Measurements from ENCODE around the gene C3. TPM values are rescaled to one million over a fixed set of nuclear protein-coding genes. Genes with fewer than 3 reads are reported as not detected.

C3 gene
- total RNA-seq, 1 experiment from 2014 or later = 872 TPM

DNA sequence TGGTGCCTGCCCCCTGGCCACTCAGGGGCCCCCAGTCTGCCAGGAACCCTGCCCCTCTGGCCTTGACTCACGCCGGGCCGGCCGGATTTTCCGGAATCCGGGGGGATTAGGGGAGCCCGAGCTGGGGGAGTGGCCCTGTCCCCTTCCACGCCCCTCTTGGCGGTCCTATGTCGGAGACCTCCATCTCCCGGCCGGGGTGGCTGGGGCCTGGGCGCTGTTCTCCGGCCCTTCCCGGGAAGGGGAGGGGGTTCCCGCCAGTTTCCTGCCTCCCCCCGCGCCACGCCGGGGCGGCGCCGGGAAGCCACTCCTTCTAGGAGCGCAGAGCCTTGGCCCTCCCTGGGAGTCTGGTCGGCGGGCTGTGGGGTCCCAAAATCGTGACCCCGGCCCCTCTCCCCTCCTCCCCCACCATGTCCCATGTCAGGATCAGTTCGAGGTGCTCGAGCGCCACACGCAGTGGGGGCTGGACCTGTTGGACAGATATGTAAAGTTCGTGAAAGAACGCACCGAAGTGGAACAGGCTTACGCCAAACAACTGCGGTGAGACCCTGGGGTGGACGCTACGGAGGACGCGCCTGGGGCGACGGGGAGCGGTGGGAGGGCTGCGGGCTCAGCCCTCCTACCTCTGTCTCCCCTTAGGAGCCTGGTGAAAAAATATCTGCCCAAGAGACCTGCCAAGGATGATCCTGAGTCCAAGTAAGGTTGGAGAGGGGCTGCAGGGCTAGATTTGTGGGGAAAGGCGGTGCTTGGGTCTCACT is 20.3 kb upstream of the C3 start:
- H3K27ac Mint-ChIP-seq (ENCODE audit: low read depth, unreplicated experiment) = peak overlapping the region; percentile 59
- BruUV-seq (replicated peaks) = no TSS peak
- peak overlapping the region; percentile 88 for H3K4me3 Mint-ChIP-seq (ENCODE audit: unreplicated experiment)
- DNase-seq (ENCODE audit: unreplicated experiment) = peak; percentile 40
- POLR2A ChIA-PET = interaction anchor here (1.2 to 10.5 kb wide), 4 partner anchors 18 to 123 kb away, joined by 3 to 189 read pairs (median 91); partner anchors contain the start of genes C3 and SH2D3A
- peaks cover 46% of the 10 kb centered on the region for H3K4me1 Mint-ChIP-seq (ENCODE audit: insufficient read depth, unreplicated experiment)
- TF ChIP-seq, protein P1, sequence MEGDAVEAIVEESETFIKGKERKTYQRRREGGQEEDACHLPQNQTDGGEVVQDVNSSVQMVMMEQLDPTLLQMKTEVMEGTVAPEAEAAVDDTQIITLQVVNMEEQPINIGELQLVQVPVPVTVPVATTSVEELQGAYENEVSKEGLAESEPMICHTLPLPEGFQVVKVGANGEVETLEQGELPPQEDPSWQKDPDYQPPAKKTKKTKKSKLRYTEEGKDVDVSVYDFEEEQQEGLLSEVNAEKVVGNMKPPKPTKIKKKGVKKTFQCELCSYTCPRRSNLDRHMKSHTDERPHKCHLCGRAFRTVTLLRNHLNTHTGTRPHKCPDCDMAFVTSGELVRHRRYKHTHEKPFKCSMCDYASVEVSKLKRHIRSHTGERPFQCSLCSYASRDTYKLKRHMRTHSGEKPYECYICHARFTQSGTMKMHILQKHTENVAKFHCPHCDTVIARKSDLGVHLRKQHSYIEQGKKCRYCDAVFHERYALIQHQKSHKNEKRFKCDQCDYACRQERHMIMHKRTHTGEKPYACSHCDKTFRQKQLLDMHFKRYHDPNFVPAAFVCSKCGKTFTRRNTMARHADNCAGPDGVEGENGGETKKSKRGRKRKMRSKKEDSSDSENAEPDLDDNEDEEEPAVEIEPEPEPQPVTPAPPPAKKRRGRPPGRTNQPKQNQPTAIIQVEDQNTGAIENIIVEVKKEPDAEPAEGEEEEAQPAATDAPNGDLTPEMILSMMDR (IDR thresholded peaks at IDR 0.05; ENCODE audit: unreplicated experiment) = no peak
- intact Hi-C loops (cut with micrococcal nuclease) = no loop called here
- H3K36me3 Mint-ChIP-seq (ENCODE audit: insufficient read depth, unreplicated experiment) = peaks cover 52% of the 10 kb centered on the region
- CTCF ChIA-PET = interaction anchor here (0.7 to 6.8 kb wide), 3 partner anchors 87 to 167 kb away, joined by 3 to 102 read pairs (median 3); no protein-coding TSS in a partner anchor
- no peaks in the 10 kb centered on the region for H3K27me3 Mint-ChIP-seq (ENCODE audit: insufficient read depth, unreplicated experiment)
- no peaks in the 10 kb centered on the region for H3K9me3 Mint-ChIP-seq (ENCODE audit: unreplicated experiment)

DNA sequence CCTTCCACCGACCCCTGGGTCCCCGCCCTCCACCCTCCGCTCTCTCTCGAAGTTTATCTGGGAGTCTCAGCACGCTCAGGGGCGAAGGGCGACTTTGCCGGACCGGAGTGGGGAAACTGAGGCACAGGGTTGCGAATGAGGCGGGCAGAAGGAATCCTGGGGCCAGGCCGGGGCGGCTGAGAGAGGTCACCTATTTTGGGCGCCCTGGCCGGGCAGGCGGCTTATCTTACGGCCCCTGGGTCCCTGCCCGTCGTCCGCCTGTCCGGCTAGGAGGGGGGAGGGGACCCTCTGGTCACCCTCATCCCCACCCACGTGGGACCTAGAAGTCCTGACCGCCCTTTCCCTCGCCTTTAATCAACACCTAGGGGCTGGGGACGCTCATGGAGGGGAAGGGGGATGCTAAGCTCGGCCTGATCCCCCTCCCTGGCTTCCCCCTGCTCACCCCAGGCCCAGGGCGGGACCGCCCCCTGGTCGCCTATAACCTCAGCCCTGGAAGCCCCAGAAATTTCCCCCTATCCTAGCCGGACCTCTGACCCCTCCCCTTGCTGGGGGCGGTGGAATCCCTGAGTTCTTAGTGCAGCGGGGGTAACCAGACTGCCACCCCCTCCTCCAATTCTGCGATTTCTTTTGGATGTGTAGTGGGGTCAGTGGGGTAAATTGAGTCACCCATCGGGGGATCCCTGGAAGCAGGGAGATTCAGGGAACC is 19.6 kb upstream of the C3 start:
- ChIA-PET CTCF (interaction anchor here (0.7 to 6.8 kb wide), 3 partner anchors 88 to 167 kb away, joined by 3 to 102 read pairs (median 3); no protein-coding TSS in a partner anchor), POLR2A (interaction anchor here (4.7 to 10.5 kb wide), 3 partner anchors 17 to 123 kb away, joined by 88 to 189 read pairs (median 94); partner anchors contain the start of genes C3 and SH2D3A)
- H3K9me3 Mint-ChIP-seq (ENCODE audit: unreplicated experiment) = no peaks in the 10 kb centered on the region
- no peaks in the 10 kb centered on the region for H3K27me3 Mint-ChIP-seq (ENCODE audit: insufficient read depth, unreplicated experiment)
- BruUV-seq (replicated peaks) = no TSS peak
- peak; percentile 35 for DNase-seq (ENCODE audit: unreplicated experiment)
- peak overlapping the region; percentile 88 for H3K4me3 Mint-ChIP-seq (ENCODE audit: unreplicated experiment)
- TF ChIP-seq, protein P1 (IDR thresholded peaks at IDR 0.05; ENCODE audit: unreplicated experiment) = no peak
- H3K36me3 Mint-ChIP-seq (ENCODE audit: insufficient read depth, unreplicated experiment) = peaks cover 45% of the 10 kb centered on the region
- peak overlapping the region; percentile 59 for H3K27ac Mint-ChIP-seq (ENCODE audit: low read depth, unreplicated experiment)
- H3K4me1 Mint-ChIP-seq (ENCODE audit: insufficient read depth, unreplicated experiment) = peaks cover 40% of the 10 kb centered on the region
- intact Hi-C loops (cut with micrococcal nuclease) = loop anchor here (5.0 kb wide), 1 partner anchor 613 kb away; no protein-coding TSS in a partner anchor

DNA sequence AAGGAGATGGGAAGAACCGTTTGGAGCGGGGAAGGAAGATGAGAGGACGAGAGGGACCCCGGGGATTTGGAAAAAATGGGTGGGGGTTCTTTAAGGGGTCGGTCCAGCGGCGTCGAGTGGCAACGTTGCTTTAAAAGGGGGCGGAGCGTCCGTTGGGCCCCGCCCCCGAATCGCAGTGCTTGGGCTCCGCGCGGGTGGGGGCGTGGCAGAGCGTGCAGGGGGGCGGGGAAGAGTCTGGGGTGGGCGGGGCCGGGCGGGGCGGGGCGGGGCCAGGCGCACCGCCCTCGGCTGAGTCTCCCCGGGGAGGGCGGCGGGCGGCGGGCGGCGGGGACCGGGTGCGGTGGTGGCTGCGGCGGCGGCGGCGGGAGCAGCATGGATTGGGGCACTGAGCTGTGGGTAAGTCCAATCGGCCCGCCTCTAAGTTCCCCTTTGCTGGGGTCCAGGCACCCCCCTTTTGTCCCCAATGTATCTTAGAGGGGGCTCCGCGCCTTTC is 19.0 kb upstream of the C3 start, which contains the start of gene TRIP10:
TRIP10 (plus strand) TSS at position 291 of the 493 bp plus-strand sequence; CDS start at position 373, 82 bp downstream.
- H3K36me3 Mint-ChIP-seq (ENCODE audit: insufficient read depth, unreplicated experiment) = peaks cover 42% of the 10 kb centered on the region
- no TSS peak for BruUV-seq (replicated peaks)
- H3K27ac Mint-ChIP-seq (ENCODE audit: low read depth, unreplicated experiment) = peak within 1 kb of the TSS; percentile 83
- POLR2A ChIA-PET = interaction anchor here (1.2 to 10.5 kb wide), 4 partner anchors 9 to 124 kb away, joined by 7 to 189 read pairs (median 91); partner anchors contain the start of genes C3 and SH2D3A
- H3K4me1 Mint-ChIP-seq (ENCODE audit: insufficient read depth, unreplicated experiment) = peaks cover 36% of the 10 kb centered on the region
- no peaks in the 10 kb centered on the region for H3K9me3 Mint-ChIP-seq (ENCODE audit: unreplicated experiment)
- peak; percentile 84 for DNase-seq (ENCODE audit: unreplicated experiment)
- CTCF ChIA-PET = interaction anchor here (6.8 kb wide), 1 partner anchor 123 kb away, joined by 102 read pairs; no protein-coding TSS in a partner anchor
- intact Hi-C loops (cut with micrococcal nuclease) = loop anchor here (5.0 kb wide), 1 partner anchor 612 kb away; no protein-coding TSS in a partner anchor
- peak within 1 kb of the TSS; percentile 88 for H3K4me3 Mint-ChIP-seq (ENCODE audit: unreplicated experiment)
- H3K27me3 Mint-ChIP-seq (ENCODE audit: insufficient read depth, unreplicated experiment) = no peaks in the 10 kb centered on the region
- TF ChIP-seq, protein P1 (IDR thresholded peaks at IDR 0.05; ENCODE audit: unreplicated experiment) = no peak
